OCI-LY7 (cell line): Measurements from ENCODE around the gene ZC3H8.

Experiments used
- CTCF ChIP-seq: fragments of 200-600 bp; sonication (generic); conservative IDR thresholded peaks from 2 replicates; pipeline ENCODE4 v1.5.1; 2014; ENCODE audit warnings: mild to moderate bottlenecking, antibody characterized with exemption, low read length, moderate library complexity, mixed read lengths
- EZH2phosphoT487 ChIP-seq: fragments of 200-600 bp; sonication (generic); IDR thresholded peaks from 2 replicates; pipeline ENCODE4 v1.6.1; 2018; ENCODE audit warnings: low read depth, borderline replicate concordance, mild to moderate bottlenecking, mixed run types, antibody characterized with exemption, low read length, moderate library complexity, mixed read lengths

DNA sequence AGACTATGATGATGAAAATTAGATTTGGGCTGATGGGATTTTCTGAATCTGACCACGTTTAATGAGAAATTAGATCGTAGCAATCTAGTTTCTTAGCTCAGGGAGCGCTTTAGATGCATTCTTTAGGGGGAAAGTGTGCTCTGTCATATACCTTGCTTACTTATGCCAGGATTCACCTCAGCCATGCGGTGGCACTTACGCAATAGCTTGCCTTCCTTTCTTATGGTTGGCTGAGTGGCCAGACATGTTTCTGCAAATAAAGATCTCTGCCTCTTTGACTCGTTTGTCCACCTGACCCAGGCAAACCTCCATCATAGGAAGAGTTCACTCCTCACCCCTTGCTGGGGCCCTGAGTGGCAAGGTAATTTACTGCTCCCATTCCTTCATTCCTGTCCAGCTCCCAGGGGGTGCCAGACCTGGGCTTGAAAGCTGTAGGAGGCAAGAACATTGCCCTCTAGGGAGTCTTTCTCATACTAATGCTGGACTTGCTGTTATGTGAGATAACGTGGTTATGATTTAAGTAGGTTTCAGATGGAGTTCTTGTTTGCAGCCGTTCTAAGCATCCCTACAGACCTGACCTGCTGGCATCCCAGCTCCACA lies 59.6 kb downstream of the ZC3H8 start:
- TF ChIP-seq CTCF (no peak), EZH2phosphoT487 (no peak)
